Measurements from ENCODE around the gene KLHL22.
"Not testable (repeated sequence)": the region's sequence is repeated elsewhere in the genome, so short reads cannot be mapped to it uniquely, and the experiment has no call there.

The KLHL22 gene

GRCh38 chr22:20413217-20414058 lies 82.2 kb downstream of the KLHL22 start:
- H3K4me3 ChIP-seq (ENCODE audit: low read depth, low read length) = no peak overlapping the region
- no peak for DNase-seq (ENCODE audit: low read depth)
- TF ChIP-seq, protein P1, sequence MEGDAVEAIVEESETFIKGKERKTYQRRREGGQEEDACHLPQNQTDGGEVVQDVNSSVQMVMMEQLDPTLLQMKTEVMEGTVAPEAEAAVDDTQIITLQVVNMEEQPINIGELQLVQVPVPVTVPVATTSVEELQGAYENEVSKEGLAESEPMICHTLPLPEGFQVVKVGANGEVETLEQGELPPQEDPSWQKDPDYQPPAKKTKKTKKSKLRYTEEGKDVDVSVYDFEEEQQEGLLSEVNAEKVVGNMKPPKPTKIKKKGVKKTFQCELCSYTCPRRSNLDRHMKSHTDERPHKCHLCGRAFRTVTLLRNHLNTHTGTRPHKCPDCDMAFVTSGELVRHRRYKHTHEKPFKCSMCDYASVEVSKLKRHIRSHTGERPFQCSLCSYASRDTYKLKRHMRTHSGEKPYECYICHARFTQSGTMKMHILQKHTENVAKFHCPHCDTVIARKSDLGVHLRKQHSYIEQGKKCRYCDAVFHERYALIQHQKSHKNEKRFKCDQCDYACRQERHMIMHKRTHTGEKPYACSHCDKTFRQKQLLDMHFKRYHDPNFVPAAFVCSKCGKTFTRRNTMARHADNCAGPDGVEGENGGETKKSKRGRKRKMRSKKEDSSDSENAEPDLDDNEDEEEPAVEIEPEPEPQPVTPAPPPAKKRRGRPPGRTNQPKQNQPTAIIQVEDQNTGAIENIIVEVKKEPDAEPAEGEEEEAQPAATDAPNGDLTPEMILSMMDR (IDR thresholded peaks at IDR 0.05; ENCODE audit: low read depth, low read length, missing control alignments) = no peak

GRCh38 chr22:20412474-20413216 lies 83.0 kb downstream of the KLHL22 start:
- TF ChIP-seq, protein P1 (IDR thresholded peaks at IDR 0.05; ENCODE audit: low read depth, low read length, missing control alignments) = no peak
- H3K4me3 ChIP-seq (ENCODE audit: low read depth, low read length) = no peak overlapping the region
- no peak for DNase-seq (ENCODE audit: low read depth)

DNA sequence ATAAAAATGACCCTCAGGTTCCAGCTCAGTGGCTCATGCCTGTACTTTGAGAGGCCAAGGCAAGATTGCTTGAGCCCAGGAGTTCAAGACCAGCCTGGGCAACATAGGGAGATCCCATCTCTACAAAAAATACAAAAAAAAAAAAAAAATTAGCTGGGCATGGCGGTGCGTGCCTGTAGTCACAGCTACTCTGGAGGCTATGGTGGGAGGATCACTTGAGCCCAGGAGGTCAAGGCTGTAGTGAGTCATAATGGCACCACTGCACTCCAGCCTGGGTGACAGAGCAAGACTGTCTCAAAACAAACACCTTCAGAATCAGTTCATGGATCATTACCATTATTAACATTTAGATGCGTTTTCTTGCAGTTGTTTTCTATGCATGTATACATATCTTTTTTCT lies 86.2 kb downstream of the KLHL22 start:
- H3K4me3 ChIP-seq (ENCODE audit: low read depth, low read length) = not testable (repeated sequence)

DNA sequence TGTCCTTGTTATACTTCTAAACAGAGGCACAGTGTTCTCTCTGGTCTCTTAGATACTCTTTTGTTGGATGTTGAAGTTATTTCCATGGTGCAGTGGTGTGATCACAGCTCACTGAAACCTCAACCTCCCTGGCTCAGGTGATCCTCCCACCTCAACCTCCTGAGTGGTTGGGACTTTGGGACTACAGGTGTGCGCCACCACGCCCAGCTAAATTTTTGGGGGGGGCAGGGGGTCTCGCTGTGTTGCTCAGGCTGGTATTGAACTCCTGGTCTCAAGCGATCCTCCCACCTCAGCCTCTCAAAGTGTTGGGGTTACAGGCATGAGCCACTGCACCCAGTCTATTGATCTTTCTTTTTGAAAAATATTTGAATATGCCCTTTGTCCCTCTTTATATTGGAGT lies 86.7 kb downstream of the KLHL22 start:
- no peak for DNase-seq (ENCODE audit: low read depth)
- TF ChIP-seq, protein P1 (IDR thresholded peaks at IDR 0.05; ENCODE audit: low read depth, low read length, missing control alignments) = no peak
- H3K4me3 ChIP-seq (ENCODE audit: low read depth, low read length) = no peak overlapping the region

More for the DNA sequence above, 86.2 kb downstream of the KLHL22 start:
- not testable (repeated sequence) for DNase-seq (ENCODE audit: low read depth)

- TF ChIP-seq, protein P1 (IDR thresholded peaks at IDR 0.05; ENCODE audit: low read depth, low read length, missing control alignments) = no peak
- H3K4me3 ChIP-seq (ENCODE audit: low read depth, low read length) = no peak overlapping the region
- DNase-seq (ENCODE audit: low read depth) = no peak
Measured at GRCh38 chr22:20407829-20408228, 87.8 kb downstream of the KLHL22 start.

GRCh38 chr22:20406686-20407408 lies 88.7 kb downstream of the KLHL22 start:
- TF ChIP-seq, protein P1 (IDR thresholded peaks at IDR 0.05; ENCODE audit: low read depth, low read length, missing control alignments) = no peak
- no peak for DNase-seq (ENCODE audit: low read depth)
- H3K4me3 ChIP-seq (ENCODE audit: low read depth, low read length) = no peak overlapping the region
